COR-L47 (cell line): ENCODE data around the gene C16orf90.

Experiments used
- DNase-seq: peaks from one replicate; lab custom pipeline; 2025; lab: John Stamatoyannopoulos, UW

C16orf90 gene

DNA sequence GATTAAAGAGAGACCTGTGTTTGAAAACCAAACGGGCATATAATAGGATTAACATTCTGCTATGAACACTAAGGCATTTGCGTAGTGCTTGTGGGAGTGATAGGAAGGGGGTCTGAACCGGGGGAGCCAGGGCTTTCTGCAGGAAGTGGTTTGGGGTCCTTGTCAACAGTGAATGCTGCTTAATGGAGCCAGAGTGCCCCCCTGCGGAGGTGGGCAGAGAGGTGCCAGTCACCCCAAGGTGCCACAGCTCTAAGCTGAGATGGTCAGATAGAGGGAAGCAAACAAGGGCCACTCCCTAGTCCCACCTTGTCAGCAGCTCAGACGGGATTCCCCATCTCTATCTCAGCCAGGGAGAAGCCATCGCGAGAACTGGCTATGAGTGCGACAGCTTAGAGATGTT lies 34.1 kb downstream of the C16orf90 start:
- no peak for DNase-seq

DNA sequence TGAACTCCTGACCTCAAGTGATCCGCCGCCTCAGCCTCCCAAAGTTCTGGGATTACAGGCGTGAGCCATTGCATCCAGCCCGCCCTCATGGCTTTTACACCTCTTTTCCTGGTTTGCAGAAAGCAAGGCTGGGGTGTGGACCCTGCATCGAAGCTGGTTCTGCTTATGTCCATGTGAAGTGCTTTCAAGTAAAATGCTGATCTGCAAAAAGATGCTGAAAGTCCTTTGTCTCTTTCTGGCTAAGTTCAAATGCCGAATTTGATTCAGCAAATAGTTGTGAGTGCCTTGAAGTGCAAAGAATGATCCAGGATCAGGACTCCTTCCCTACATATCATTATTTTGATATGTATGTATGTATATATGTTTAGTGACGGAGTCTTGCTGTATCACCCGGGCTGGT lies 34.7 kb downstream of the C16orf90 start:
- DNase-seq = no peak

DNA sequence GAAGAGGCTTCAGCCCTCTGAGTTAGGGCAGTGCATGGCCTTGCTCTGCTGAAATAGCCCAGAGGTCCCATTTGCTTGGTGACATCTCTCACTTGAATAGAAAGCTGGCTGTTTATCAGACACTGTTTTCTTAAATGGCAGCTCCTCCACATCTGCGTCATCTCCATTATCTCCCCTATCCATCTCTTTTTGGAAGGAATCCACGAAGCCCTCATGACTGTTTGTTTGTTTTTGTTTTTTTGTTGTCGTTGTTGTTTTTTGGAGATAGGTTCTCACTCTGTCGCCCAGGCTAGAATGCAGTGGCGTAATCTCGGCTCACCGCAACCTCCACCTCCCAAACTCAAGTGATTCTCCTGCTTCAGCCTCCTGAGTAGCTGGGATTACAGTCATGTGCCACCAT lies 35.2 kb downstream of the C16orf90 start:
- DNase-seq = no peak

DNA sequence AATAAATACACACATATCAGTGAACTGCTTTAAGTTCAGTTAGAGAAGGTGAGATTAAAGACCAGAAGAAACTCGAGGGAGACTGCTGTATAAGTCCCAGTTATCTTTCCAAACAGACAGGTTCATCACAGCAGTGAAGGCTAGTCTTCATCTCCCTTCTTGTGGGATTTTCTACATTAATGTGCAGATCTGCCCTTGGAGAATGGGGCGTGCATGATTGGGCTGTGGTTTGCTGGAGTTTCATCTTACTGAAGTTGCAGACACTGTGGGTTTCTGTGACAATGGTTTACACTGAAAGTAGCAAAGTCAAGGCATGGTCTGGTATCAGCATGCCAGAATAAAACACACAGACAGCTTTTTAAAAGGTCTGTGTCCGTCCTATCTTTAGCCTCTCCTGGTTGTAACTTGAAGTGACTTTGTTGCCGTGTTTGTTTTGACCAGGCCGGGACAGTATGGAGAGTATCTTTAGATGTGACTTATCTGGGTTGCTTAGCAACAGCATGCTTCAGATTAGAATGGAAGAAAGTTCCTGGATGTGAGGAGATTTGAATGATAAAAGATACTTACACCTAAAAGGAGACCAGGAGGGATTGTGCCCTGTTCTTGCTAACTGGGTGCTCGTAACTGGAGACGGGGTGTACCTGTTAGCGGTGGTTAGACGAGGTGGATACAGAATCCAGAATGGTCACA lies 35.7 kb downstream of the C16orf90 start:
- DNase-seq = no peak

DNA sequence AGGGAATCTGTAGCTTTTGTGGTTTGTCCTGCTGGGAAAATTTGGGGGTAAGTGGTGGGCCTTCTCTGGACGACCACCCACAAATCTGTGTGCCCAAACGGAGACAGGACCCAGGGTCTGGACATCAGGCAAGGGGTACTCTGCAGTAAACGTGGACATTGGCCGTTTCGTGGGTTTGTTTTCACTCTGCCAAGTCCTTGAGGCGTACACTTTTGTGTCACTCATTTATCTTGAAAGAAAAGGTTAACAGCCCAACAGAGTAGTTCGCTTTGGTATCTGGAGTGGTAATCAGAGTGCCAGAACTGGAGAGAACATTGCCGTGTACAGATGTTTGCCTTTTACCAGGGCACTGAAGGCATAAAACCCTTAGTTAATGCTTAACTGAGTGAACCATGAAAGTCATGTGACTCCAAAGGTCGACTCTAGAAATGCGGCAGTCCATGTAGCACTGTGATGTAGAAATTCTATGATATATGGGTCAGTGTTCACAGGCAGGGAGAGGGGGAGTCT lies 36.4 kb downstream of the C16orf90 start:
- DNase-seq = no peak

DNA sequence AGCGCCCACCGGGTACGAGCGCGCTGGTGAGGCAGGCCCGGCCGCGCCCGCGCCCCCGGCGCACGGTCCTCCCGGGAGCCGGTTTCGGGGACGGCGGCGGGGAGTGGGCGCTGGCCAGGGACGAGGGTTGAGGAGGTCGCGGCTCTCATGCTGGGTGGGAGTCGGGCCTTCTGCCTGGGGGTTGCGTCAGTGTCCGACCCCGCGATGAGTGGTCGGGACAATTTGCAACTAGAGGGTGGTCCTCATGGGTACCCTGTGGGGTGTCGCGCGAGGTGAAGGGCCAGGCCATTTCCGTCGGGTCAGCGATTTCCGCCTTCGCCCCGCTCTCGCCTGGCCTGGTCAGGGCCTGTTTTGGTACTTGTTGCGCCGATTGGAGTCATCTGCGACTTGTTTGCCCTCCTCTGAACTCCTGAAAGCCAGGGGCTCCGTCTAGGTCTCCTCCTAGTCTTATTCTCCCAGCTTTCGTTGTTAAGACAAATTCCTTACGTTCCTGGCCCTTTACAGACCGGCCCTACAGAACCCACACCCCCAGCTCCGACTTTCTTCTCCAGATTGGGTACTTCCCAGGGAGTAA lies 36.9 kb downstream of the C16orf90 start:
- DNase-seq = no peak

DNA sequence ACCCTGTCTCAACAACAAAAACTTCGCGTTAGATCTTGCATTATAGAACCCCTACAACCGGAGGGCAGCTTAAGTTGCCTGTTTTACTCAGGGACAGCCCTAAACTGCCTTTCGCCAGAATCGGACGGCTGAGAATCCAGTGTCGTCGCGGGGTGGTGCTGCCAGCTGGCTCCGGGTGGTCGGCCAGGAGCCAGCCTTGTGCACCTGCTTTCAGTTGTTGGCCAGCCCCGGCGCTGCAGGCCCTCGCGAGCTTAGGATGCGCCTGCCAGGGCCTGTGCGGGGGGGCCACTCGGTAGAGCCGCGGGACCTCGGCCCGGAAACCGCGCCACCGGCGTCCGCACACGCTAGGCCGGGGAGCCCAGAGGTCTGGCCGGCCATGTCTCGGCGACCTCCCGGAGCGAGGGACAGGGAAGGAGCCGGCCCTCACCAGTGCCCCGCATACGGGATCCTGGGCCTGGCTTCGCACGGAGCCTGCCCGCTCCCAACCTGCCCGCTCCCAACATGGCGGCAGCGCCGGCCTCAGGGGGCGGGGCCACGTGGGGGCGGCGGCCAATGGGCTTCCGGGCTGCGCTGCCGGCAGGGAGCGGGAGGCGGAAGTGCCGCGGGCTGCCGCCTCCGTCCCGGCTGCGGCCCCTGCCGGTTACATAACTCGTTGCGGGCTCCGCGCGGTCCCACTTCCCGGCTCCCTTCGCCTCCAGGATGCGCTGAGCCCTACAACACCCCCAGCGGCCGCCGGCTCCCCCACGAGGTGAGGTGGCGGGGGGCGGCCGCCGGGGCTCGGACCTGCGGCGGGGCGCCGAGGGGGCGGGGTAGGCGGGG lies 37.6 kb downstream of the C16orf90 start:
- peak; percentile 96 for DNase-seq

DNA sequence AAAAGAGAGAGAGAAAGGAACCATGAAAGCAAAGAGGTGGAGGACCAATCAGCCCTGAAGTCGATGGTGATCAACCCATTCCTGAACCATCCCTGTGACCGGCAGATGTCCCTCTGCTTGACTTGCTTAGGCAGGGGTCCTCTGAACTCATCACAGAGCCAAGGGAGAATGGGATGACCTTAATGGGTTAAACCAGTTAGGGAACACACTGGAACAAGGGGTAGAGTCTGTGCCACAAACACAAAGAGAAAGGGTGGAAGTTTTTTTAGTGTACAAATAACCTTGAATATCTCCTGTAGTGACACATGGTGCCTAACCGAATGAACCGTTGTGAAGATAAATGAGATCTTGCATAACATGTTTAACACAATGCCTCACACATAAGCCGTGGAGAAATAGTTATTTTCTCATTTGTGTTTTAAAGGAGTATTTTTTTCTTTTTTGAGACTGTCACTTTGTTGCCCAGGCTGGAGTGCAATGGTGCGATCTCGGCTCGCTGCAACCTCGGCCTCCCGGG lies 40.6 kb downstream of the C16orf90 start:
- no peak for DNase-seq

DNA sequence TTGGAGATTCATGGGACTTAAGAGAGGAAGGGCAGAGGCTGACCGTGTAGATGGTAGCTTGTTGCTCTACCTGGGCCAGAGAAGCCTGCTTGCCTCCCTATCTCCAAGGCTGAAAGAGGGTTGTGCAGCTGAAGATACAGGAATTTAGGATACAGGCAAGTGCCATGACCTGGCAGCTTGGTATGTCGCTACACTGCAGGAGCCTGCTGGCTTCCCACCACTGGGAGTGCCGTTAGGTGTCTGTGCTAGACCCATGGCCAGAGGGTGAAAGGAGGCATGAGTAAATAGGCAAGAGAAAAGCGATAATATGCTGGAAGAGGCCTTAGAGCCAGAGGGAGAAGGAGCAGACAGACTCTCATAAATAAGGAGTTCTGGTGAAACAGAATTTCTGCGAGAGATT lies 41.2 kb downstream of the C16orf90 start:
- DNase-seq = no peak

DNA sequence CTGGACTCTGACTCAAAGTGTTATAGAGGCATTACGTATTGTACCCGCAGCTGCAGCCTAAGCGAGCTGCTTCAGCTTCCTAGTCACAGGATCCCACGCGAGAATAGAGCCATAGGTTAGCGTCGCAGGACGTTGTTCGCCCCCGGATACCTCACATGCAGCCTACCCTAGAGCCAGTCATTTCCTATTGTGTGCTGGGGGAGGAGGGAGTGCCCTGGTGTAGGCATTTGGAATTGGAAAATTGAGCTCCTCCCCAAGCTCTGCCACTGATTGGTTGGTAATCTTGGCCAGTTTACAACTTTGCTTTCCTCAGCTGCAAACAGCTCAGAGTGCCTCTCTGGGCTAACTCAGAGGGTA lies 51.3 kb downstream of the C16orf90 start:
- peak; percentile 26 for DNase-seq
